Measurements from ENCODE around the gene CD9.

DNA sequence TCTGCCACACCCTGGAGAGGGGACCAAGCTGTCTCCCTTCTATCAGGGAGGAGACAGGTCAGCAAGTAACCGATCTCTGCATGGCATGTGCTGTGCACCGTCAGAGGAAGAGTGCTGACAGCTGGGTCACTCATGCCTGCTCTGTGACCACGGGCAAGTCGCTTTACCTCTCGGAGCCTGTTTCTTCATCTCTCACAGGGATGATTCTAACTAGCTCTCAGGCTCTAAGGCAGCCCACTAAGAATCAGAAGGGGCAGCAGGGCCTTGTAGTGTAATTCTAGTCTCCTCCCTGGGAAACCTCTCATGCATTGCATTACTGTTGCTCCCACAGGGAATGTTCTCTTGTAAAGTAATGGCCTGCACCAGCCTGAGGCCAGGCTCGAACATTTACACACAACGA is 11.9 kb downstream of the CD9 start:
- TF ChIP-seq POLR2A (IDR thresholded peaks at IDR 0.05), result no peak
- TF ChIP-seq, protein P1, sequence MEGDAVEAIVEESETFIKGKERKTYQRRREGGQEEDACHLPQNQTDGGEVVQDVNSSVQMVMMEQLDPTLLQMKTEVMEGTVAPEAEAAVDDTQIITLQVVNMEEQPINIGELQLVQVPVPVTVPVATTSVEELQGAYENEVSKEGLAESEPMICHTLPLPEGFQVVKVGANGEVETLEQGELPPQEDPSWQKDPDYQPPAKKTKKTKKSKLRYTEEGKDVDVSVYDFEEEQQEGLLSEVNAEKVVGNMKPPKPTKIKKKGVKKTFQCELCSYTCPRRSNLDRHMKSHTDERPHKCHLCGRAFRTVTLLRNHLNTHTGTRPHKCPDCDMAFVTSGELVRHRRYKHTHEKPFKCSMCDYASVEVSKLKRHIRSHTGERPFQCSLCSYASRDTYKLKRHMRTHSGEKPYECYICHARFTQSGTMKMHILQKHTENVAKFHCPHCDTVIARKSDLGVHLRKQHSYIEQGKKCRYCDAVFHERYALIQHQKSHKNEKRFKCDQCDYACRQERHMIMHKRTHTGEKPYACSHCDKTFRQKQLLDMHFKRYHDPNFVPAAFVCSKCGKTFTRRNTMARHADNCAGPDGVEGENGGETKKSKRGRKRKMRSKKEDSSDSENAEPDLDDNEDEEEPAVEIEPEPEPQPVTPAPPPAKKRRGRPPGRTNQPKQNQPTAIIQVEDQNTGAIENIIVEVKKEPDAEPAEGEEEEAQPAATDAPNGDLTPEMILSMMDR (IDR thresholded peaks at IDR 0.05), result no peak
